DOHH2 (cell line): Measurements from ENCODE around the gene DNAJC2.

Source experiments
- H3F3A ChIP-seq: fragments of 200-600 bp; sonication (generic), shearing (Covaris generic); 2 replicates; pipeline ENCODE4 v1.6.0; 2016; ENCODE audit warnings: antibody characterized with exemption, mild to moderate bottlenecking; ENCODE audit not compliant: control insufficient read depth, insufficient read depth
- H3K27ac ChIP-seq: fragments of 200-600 bp; sonication (generic); 2 replicates; pipeline ENCODE4 v1.5.1; 2014; ENCODE audit warnings: low read depth, mild to moderate bottlenecking, low read length, moderate library complexity
- H3K27me3 ChIP-seq: fragments of 200-600 bp; sonication (generic); 2 replicates; pipeline ENCODE4 v1.6.1; 2014; ENCODE audit warnings: mild to moderate bottlenecking, low read length, mixed read lengths; ENCODE audit not compliant: control insufficient read depth
- H3K36me3 ChIP-seq: fragments of 200-600 bp; sonication (generic); 2 replicates; pipeline ENCODE4 v1.6.1; 2014; ENCODE audit warnings: mild to moderate bottlenecking, low read length, moderate library complexity, mixed read lengths; ENCODE audit not compliant: control insufficient read depth
- H3K4me1 ChIP-seq: fragments of 200-600 bp; sonication (generic); 2 replicates; pipeline ENCODE4 v1.6.1; 2014; ENCODE audit warnings: mild to moderate bottlenecking, low read length, mixed read lengths; ENCODE audit not compliant: control insufficient read depth
- H3K4me2 ChIP-seq: fragments of 200-600 bp; sonication (generic); 2 replicates; pipeline ENCODE4 v1.6.0; 2014; ENCODE audit warnings: mild to moderate bottlenecking, low read length, moderate library complexity
- H3K4me3 ChIP-seq: fragments of 200-600 bp; sonication (generic); 2 replicates; pipeline ENCODE4 v1.5.1; 2014; ENCODE audit warnings: mild to moderate bottlenecking, low read length, mixed read lengths
- H3K79me2 ChIP-seq: fragments of 200-600 bp; sonication (generic); 2 replicates; pipeline ENCODE4 v1.6.1; 2014; ENCODE audit warnings: mild to moderate bottlenecking, low read length, mixed read lengths; ENCODE audit not compliant: control insufficient read depth
- H3K9me2 ChIP-seq: fragments of 200-600 bp; sonication (generic); replicated peaks from 2 replicates; pipeline ENCODE4 v1.6.1; 2014; ENCODE audit warnings: mild to moderate bottlenecking, low read length, mixed read lengths; ENCODE audit not compliant: control insufficient read depth
- H3K9me3 ChIP-seq: fragments of 200-600 bp; sonication (generic); 2 replicates; pipeline ENCODE4 v1.6.1; 2014; ENCODE audit warnings: antibody characterized with exemption, low read length, mixed read lengths; ENCODE audit not compliant: control insufficient read depth, insufficient read depth
- H4K20me1 ChIP-seq: fragments of 200-600 bp; sonication (generic); 2 replicates; pipeline ENCODE4 v1.6.0; 2014; ENCODE audit warnings: low read depth, mild to moderate bottlenecking, antibody characterized with exemption, low read length, moderate library complexity; ENCODE audit not compliant: control insufficient read depth, insufficient read depth
- CTCF ChIP-seq: fragments of 200-600 bp; sonication (generic); IDR thresholded peaks from one replicate; pipeline ENCODE4 v1.5.1; 2014; ENCODE audit warnings: antibody characterized with exemption, mild to moderate bottlenecking, low read depth, low read length; ENCODE audit not compliant: poor library complexity, severe bottlenecking
- EZH2phosphoT487 ChIP-seq: fragments of 200-600 bp; sonication (generic); IDR thresholded peaks from 2 replicates; pipeline ENCODE4 v1.6.1; 2017; ENCODE audit warnings: borderline replicate concordance, mild to moderate bottlenecking, antibody characterized with exemption, low read length, moderate library complexity, mixed read lengths

Gene DNAJC2

GRCh38 chr7:103347507-103348267 lies 3.1 kb upstream of the DNAJC2 start, which contains the start of gene PSMC2:
Gene PSMC2, plus strand, starts transcription at chr7:103347643. Its CDS starts 69 bp downstream, at chr7:103347712.
- Histone ChIP-seq H3K9me2 (no peaks in the 10 kb centered on the region), H3K27me3 (no peaks in the 10 kb centered on the region)

GRCh38 chr7:103346396-103346795 lies 1.8 kb upstream of the DNAJC2 start:
- Histone ChIP-seq H4K20me1 (0 out of 2 replicates have a peak, but pooled peaks cover 6% of the 10 kb centered on the region), H3K4me3 (peak overlapping the region; percentile 85), H3K4me2 (peak overlapping the region; percentile 72), H3K79me2 (peaks cover 87% of the 10 kb centered on the region), H3K36me3 (peaks cover 51% of the 10 kb centered on the region), H3K9me3 (no peaks in the 10 kb centered on the region), H3K4me1 (peaks cover 53% of the 10 kb centered on the region), H3K27ac (no peak overlapping the region), H3F3A (no peaks in the 10 kb centered on the region), H3K27me3 (no peaks in the 10 kb centered on the region), H3K9me2 (no peaks in the 10 kb centered on the region)
- TF ChIP-seq CTCF (no peak), EZH2phosphoT487 (no peak)

More at GRCh38 chr7:103347507-103348267, 3.1 kb upstream of the DNAJC2 start, which contains the start of gene PSMC2:
- peaks cover 51% of the 10 kb centered on the region for H3K4me1 ChIP-seq
- TF ChIP-seq CTCF (no peak), EZH2phosphoT487 (no peak)
- H3K36me3 ChIP-seq, result peaks cover 54% of the 10 kb centered on the region
- H3K27ac ChIP-seq, result peak within 1 kb of the TSS; percentile 54
- H3K4me2 ChIP-seq, result peak within 1 kb of the TSS; percentile 72
- no peaks in the 10 kb centered on the region for H3F3A ChIP-seq
- H3K9me3 ChIP-seq, result no peaks in the 10 kb centered on the region
- H3K79me2 ChIP-seq, result peaks cover 86% of the 10 kb centered on the region
- H4K20me1 ChIP-seq, result peaks cover 3% of the 10 kb centered on the region; the same call in 1 of the 2 replicates
- H3K4me3 ChIP-seq, result peak within 1 kb of the TSS; percentile 85

- Histone ChIP-seq H3K79me2 (peaks cover 87% of the 10 kb centered on the region), H3F3A (0 out of 2 replicates have a peak, but pooled peaks cover 6% of the 10 kb centered on the region), H4K20me1 (peaks cover 13% of the 10 kb centered on the region; the same call in 1 of the 2 replicates), H3K27me3 (no peaks in the 10 kb centered on the region), H3K9me2 (no peaks in the 10 kb centered on the region), H3K36me3 (peaks cover 54% of the 10 kb centered on the region), H3K4me2 (peak overlapping the region; percentile 79), H3K4me1 (peaks cover 45% of the 10 kb centered on the region), H3K9me3 (no peaks in the 10 kb centered on the region), H3K4me3 (peak overlapping the region; percentile 88), H3K27ac (peak overlapping the region; percentile 64)
- no peak for TF ChIP-seq CTCF
- no peak for TF ChIP-seq EZH2phosphoT487
These were observed 662 bp downstream of the DNAJC2 start for GRCh38 chr7:103343758-103344452.
